Ovary (tissue), 3 donors: ENCODE data around the gene OXA1L.

Experiments used
- EP300 ChIP-seq: sonication (generic); formaldehyde crosslinking; IDR thresholded peaks from one replicate; pipeline ENCODE4 v1.6.1; 2017; ENCODE audit warnings: antibody characterized with exemption
- POLR2A ChIP-seq: fragments of 450-650 bp; IDR thresholded peaks from one replicate; pipeline ENCODE4 v1.6.1; 2017; ENCODE audit warnings: antibody characterized with exemption, mild to moderate bottlenecking, moderate library complexity
- TF ChIP-seq, protein P1 (sequence below), 3 donors: fragments of 450-650 bp in 2 of 3; fragments of 200-600 bp in 1 of 3; IDR thresholded peaks; one replicate each; pipeline versions ENCODE4 v1.5.1 to v1.8.0; 2016 to 2022; ENCODE audit warnings: antibody characterized with exemption in 3 of 3, mild to moderate bottlenecking in 1 of 3
- donor health status: DM: no; HTN: no; CAD: no.

DNA sequence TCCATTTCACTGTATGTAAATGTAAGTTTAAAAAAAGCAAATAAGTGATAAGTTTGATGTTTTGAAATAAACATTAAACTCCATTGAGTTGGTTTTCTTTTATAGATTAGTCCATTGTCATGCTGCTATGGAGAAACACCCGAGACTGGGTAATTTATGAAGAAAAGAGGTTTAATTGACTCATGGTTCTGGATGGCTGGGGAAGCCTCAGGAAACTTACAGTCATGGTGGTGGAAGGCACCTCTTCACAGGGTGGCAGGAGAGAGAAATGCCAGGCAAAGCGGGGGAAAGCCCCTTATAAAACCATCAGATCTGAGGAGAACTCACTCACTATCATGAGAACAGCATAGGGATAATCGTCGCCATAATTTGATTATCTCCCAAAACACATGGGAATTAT is 48.4 kb upstream of the OXA1L start:
- TF ChIP-seq, protein P1, sequence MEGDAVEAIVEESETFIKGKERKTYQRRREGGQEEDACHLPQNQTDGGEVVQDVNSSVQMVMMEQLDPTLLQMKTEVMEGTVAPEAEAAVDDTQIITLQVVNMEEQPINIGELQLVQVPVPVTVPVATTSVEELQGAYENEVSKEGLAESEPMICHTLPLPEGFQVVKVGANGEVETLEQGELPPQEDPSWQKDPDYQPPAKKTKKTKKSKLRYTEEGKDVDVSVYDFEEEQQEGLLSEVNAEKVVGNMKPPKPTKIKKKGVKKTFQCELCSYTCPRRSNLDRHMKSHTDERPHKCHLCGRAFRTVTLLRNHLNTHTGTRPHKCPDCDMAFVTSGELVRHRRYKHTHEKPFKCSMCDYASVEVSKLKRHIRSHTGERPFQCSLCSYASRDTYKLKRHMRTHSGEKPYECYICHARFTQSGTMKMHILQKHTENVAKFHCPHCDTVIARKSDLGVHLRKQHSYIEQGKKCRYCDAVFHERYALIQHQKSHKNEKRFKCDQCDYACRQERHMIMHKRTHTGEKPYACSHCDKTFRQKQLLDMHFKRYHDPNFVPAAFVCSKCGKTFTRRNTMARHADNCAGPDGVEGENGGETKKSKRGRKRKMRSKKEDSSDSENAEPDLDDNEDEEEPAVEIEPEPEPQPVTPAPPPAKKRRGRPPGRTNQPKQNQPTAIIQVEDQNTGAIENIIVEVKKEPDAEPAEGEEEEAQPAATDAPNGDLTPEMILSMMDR (IDR thresholded peaks at IDR 0.05), result no peak
- TF ChIP-seq EP300 (no peak), POLR2A (no peak)
